ENCODE measurements around the gene OR51A2.

Gene OR51A2

GRCh38 chr11:4983841-4984240 is 28.3 kb upstream of the OR51A2 start:
- Histone ChIP-seq H3K27me3 (ENCODE audit: low read depth, low read length) (no peaks in the 10 kb centered on the region), H3K79me2 (ENCODE audit: low read length) (no peaks in the 10 kb centered on the region), H3K27ac (ENCODE audit: low read length) (no peak overlapping the region), H2AFZ (ENCODE audit: low read depth, low read length) (no peak overlapping the region), H3K9ac (ENCODE audit: low read length) (no peak overlapping the region), H3K36me3 (replicated peaks; ENCODE audit: low read depth, low read length) (no peaks in the 10 kb centered on the region), H3K4me3 (ENCODE audit: low read length) (no peak overlapping the region), H3K4me2 (ENCODE audit: low read length) (no peak overlapping the region), H3K4me1 (ENCODE audit: low read length) (no peaks in the 10 kb centered on the region), H4K20me1 (ENCODE audit: insufficient read depth, low read length) (no peaks in the 10 kb centered on the region), H3K9me3 (ENCODE audit: insufficient read depth, low read length) (no peaks in the 10 kb centered on the region)
- TF ChIP-seq CTCF (IDR thresholded peaks at IDR 0.05; ENCODE audit: low read depth, low read length) (no peak), EZH2phosphoT487 (IDR thresholded peaks at IDR 0.05; ENCODE audit: low read depth) (no peak)

- H3K79me2 ChIP-seq (ENCODE audit: low read length): no peaks in the 10 kb centered on the region
- no peaks in the 10 kb centered on the region for H3K27me3 ChIP-seq (ENCODE audit: low read depth, low read length)
- H2AFZ ChIP-seq (ENCODE audit: low read depth, low read length): no peak overlapping the region
- H3K9me3 ChIP-seq (ENCODE audit: insufficient read depth, low read length): no peaks in the 10 kb centered on the region
- H3K4me1 ChIP-seq (ENCODE audit: low read length): no peaks in the 10 kb centered on the region
- no peaks in the 10 kb centered on the region for H3K36me3 ChIP-seq (replicated peaks; ENCODE audit: low read depth, low read length)
- H4K20me1 ChIP-seq (ENCODE audit: insufficient read depth, low read length): no peaks in the 10 kb centered on the region
- H3K4me2 ChIP-seq (ENCODE audit: low read length): no peak overlapping the region
- H3K9ac ChIP-seq (ENCODE audit: low read length): no peak overlapping the region
- H3K27ac ChIP-seq (ENCODE audit: low read length): no peak overlapping the region
- no peak overlapping the region for H3K4me3 ChIP-seq (ENCODE audit: low read length)
- TF ChIP-seq CTCF (IDR thresholded peaks at IDR 0.05; ENCODE audit: low read depth, low read length) (no peak), EZH2phosphoT487 (IDR thresholded peaks at IDR 0.05; ENCODE audit: low read depth) (no peak)
These were observed 27.2 kb upstream of the OR51A2 start for GRCh38 chr11:4982678-4983077.

GRCh38 chr11:4979036-4979435 is 23.5 kb upstream of the OR51A2 start:
- Histone ChIP-seq H3K79me2 (ENCODE audit: low read length) (no peaks in the 10 kb centered on the region), H3K4me3 (ENCODE audit: low read length) (no peak overlapping the region), H3K27ac (ENCODE audit: low read length) (no peak overlapping the region), H3K9me3 (ENCODE audit: insufficient read depth, low read length) (no peaks in the 10 kb centered on the region), H3K4me1 (ENCODE audit: low read length) (no peaks in the 10 kb centered on the region), H2AFZ (ENCODE audit: low read depth, low read length) (no peak overlapping the region), H3K27me3 (ENCODE audit: low read depth, low read length) (no peaks in the 10 kb centered on the region), H4K20me1 (ENCODE audit: insufficient read depth, low read length) (no peaks in the 10 kb centered on the region), H3K36me3 (replicated peaks; ENCODE audit: low read depth, low read length) (no peaks in the 10 kb centered on the region), H3K9ac (ENCODE audit: low read length) (no peak overlapping the region), H3K4me2 (ENCODE audit: low read length) (no peak overlapping the region)
- TF ChIP-seq CTCF (IDR thresholded peaks at IDR 0.05; ENCODE audit: low read depth, low read length) (no peak), EZH2phosphoT487 (IDR thresholded peaks at IDR 0.05; ENCODE audit: low read depth) (no peak)

GRCh38 chr11:4975436-4975835 is 19.9 kb upstream of the OR51A2 start:
- no peaks in the 10 kb centered on the region for H4K20me1 ChIP-seq (ENCODE audit: insufficient read depth, low read length)
- H3K9me3 ChIP-seq (ENCODE audit: insufficient read depth, low read length): no peaks in the 10 kb centered on the region
- no peaks in the 10 kb centered on the region for H3K27me3 ChIP-seq (ENCODE audit: low read depth, low read length)
- no peak overlapping the region for H3K4me3 ChIP-seq (ENCODE audit: low read length)
- H3K9ac ChIP-seq (ENCODE audit: low read length): no peak overlapping the region
- H2AFZ ChIP-seq (ENCODE audit: low read depth, low read length): no peak overlapping the region
- peaks cover 5% of the 10 kb centered on the region; the same call in 1 of the 2 replicates for H3K4me1 ChIP-seq (ENCODE audit: low read length)
- TF ChIP-seq CTCF (IDR thresholded peaks at IDR 0.05; ENCODE audit: low read depth, low read length) (no peak), EZH2phosphoT487 (IDR thresholded peaks at IDR 0.05; ENCODE audit: low read depth) (no peak)
- H3K4me2 ChIP-seq (ENCODE audit: low read length): no peak overlapping the region
- H3K27ac ChIP-seq (ENCODE audit: low read length): no peak overlapping the region
- no peaks in the 10 kb centered on the region for H3K36me3 ChIP-seq (replicated peaks; ENCODE audit: low read depth, low read length)
- no peaks in the 10 kb centered on the region for H3K79me2 ChIP-seq (ENCODE audit: low read length)
